ENCODE measurements around the gene ZBTB2.

- TF ChIP-seq TCF4 (CRISPR knock-in tag; IDR thresholded peaks at IDR 0.05; ENCODE audit: borderline replicate concordance) (no peak), CSRNP3 (CRISPR knock-in tag; IDR thresholded peaks at IDR 0.05) (no peak), BACH2 (CRISPR knock-in tag; IDR thresholded peaks at IDR 0.05; ENCODE audit: borderline replicate concordance) (no peak), PATZ1 (CRISPR knock-in tag; IDR thresholded peaks at IDR 0.05; ENCODE audit: borderline replicate concordance) (no peak), RARB (CRISPR knock-in tag; IDR thresholded peaks at IDR 0.05) (no peak), ZC3H10 (CRISPR knock-in tag; IDR thresholded peaks at IDR 0.05) (no peak), CREB5 (CRISPR knock-in tag; IDR thresholded peaks at IDR 0.05; ENCODE audit: low read depth) (no peak), POU6F1 (CRISPR knock-in tag; IDR thresholded peaks at IDR 0.05; ENCODE audit: borderline replicate concordance, low read depth) (no peak), ZFP3 (CRISPR knock-in tag; IDR thresholded peaks at IDR 0.05) (no peak)
These were observed 14.3 kb downstream of the ZBTB2 start for GRCh38 chr6:151377095-151377494.

Data from SK-N-SH treated with all-trans-retinoic acid at 6 μM for 48 hours (cell line).